ENCODE results near the gene UBE2Z. TPM values are rescaled to one million over a fixed set of nuclear protein-coding genes. Genes with fewer than 3 reads are reported as not detected.

Gene UBE2Z
- 100 to 1,000 TPM in 1 of 2 donors, 10 to 100 TPM in 1; 84.3 to 114 TPM for total RNA-seq

DNA sequence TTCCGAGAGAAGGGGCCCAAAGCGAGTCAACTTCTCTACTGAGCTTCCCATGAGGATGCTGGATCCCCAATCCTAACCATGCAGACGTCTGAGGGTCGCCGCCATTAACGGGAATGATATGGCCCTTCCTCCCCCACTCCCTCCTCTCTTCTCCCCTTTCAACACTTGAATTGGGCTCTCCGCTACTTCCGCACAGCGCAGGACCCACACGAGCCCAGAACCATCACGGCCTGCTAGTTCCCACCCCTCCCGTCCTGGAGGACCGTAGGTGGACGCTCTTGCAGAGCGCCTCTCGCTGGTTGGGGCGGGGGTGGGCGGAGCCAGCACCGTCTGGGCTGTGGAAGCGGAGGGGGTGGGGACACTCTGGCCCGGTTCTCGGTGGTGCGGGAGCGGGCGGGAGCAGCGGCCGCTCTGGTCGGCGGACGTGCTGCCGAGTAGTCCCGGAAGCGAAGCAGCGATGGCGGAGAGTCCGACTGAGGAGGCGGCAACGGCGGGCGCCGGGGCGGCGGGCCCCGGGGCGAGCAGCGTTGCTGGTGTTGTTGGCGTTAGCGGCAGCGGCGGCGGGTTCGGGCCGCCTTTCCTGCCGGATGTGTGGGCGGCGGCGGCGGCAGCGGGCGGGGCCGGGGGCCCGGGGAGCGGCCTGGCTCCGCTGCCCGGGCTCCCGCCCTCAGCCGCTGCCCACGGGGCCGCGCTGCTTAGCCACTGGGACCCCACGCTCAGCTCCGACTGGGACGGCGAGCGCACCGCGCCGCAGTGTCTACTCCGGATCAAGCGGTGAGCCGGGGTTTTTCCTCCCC is at the start of gene UBE2Z:
UBE2Z (plus strand) TSS at position 361 of the 797 bp plus-strand sequence; CDS start at position 458, 97 bp downstream.

DNA sequence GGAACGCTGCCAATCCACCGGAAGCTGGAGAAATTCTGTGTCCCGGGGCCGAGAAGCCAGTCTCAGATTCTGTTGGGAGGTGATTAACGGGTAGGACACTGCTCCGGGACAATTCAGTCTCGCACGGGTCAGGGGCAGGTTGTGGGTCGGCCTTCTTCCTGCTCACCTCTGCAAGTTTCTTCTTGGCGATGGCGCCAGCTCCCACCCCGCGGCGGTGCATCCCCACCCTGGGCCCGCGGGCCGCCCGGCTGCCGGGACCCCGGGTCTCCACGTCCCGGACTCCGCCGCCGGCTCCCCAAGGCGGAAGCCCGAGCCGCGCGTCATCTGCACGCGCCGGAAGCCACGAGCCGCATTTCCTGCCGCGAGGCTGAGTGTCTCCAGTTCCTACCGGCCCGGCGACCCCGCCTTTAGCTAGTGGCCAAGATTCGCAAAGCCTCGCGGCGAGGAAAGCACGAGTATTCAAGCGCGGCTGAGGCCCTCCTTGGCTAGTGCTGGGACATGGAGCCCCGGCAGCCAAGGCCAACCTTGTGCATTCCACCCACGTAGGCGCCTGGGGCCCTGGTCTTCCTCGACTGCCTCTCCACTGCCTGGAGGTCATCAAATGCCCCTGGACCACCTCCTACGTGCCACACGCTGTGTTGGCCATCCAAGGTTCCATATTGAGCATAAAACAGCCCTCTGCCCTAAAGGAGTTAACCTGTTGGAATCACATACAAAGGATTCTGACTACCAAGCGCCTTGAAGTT is 36.5 kb downstream of the UBE2Z start, which contains the start of gene SNF8:
SNF8 (minus strand) TSS at position 328 of the 746 bp plus-strand sequence; CDS start at position 220, 108 bp downstream.

Small RNA genes lying within 50 kb of the gene (small RNA-seq; reads per million reads assigned to genes)
- gene AC068531.1 (0 reads per million in 2 donors), gene RF00263 (0 reads per million in 2 donors), gene RF01210 (0 to 0.04 reads per million in 2 donors), gene RNU1-42P (0.99 to 2.0 reads per million in 2 donors)

Other genes starting within 250 kb of the UBE2Z start
- gene PRAC1, start 185.9 kb upstream of the UBE2Z start, total RNA-seq: not detected
- gene PRAC2, start 185.2 kb upstream of the UBE2Z start, total RNA-seq: 1 to 10 TPM in 1 of 2 donors, not detected in 1; 1.3 TPM
- 10 to 100 TPM in 1 of 2 donors, not detected in 1; 11.7 TPM for gene HOXB13, start 179.7 kb upstream of the UBE2Z start, total RNA-seq
- gene TTLL6, start 91.2 kb upstream of the UBE2Z start, total RNA-seq: 1 to 10 TPM in 1 of 2 donors, not detected in 1; 2.7 TPM
- 10 to 100 TPM; 32.7 to 50.3 TPM for gene CALCOCO2, start 77.4 kb upstream of the UBE2Z start, total RNA-seq
- gene ATP5MC1, start 15.6 kb upstream of the UBE2Z start, total RNA-seq: 10 to 100 TPM; 58.9 to 85.3 TPM
- gene SNF8, start 36.4 kb downstream of the UBE2Z start, total RNA-seq: 10 to 100 TPM; 57.1 to 61.3 TPM
- not detected for gene GIP, start 60.2 kb downstream of the UBE2Z start, total RNA-seq
- not detected for gene IGF2BP1, start 89.0 kb downstream of the UBE2Z start, total RNA-seq
- not detected for gene B4GALNT2, start 224.4 kb downstream of the UBE2Z start, total RNA-seq

All from melanocyte of skin (primary cell).